HCT116 (cell line): ENCODE data around the gene GDPD5. TPM values are rescaled to one million over a fixed set of nuclear protein-coding genes. Genes with fewer than 3 reads are reported as not detected.

Experiments
- ATAC-seq: fragments of 200-7000 bp; cut with Tn5 transposase; 2 replicates; pipeline ENCODE4 v1.9.1; 2020; ENCODE audit warnings: mild to moderate bottlenecking, moderate library complexity
- BruUV-seq: library from RNA; stranded (reverse); fragments of 400-500 nt; replicated peaks from 2 replicates; lab custom pipeline; 2021; lab: Mats Ljungman, UMichigan
- CTCF ChIA-PET: fragments of 300-600 bp; sonication (Branson Sonifier 250); formaldehyde crosslinking; loops from one replicate; lab custom pipeline; 2021; ENCODE audit warnings: antibody characterized with exemption; lab: Charles Lee
- POLR2A ChIA-PET: fragments of 300-600, 350-600 bp; sonication (Branson Sonifier 250); formaldehyde crosslinking; loops from one replicate; lab custom pipeline; 2021; ENCODE audit warnings: antibody characterized with exemption; lab: Charles Lee
- RAD21 ChIA-PET, 2 experiments: fragments of 300-600 bp; sonication (Branson Sonifier 250); formaldehyde crosslinking; loops; one replicate each; lab custom pipeline; 2023; ENCODE audit warnings: low total read pairs in 2 of 2; ENCODE audit not compliant: uncharacterized antibody in 2 of 2, unreplicated experiment in 2 of 2, low non-redundant PET in 1 of 2; lab: Charles Lee
- DNase-seq: peaks from one replicate; pipeline ENCODE4 v3.0.0-alpha.2; 2010; ENCODE audit warnings: low read depth, low spot score
- H2AFZ ChIP-seq: fragments of 200-600 bp; shearing (Covaris generic), sonication (generic); 2 replicates; pipeline ENCODE4 v1.6.1; 2017; ENCODE audit warnings: low read depth, mixed run types, mixed read lengths, antibody characterized with exemption, low read length; ENCODE audit not compliant: poor library complexity, severe bottlenecking
- H3K27ac ChIP-seq: 2 replicates; pipeline ENCODE4 v1.5.1; 2012; ENCODE audit warnings: low read depth, low read length
- H3K27me3 ChIP-seq: fragments of 200-600 bp; sonication (generic); 2 replicates; pipeline ENCODE4 v1.6.1; 2016; ENCODE audit warnings: mixed run types, low read length, mixed read lengths; ENCODE audit not compliant: insufficient read depth
- H3K36me3 ChIP-seq, 2 experiments: fragments of 200-500 bp in 1 of 2; fragments of 200-600 bp in 1 of 2; sonication (Bioruptor generic) in 1 of 2; sonication (generic) in 1 of 2; 2 replicates each; pipeline versions ENCODE4 v1.5.1 to v1.6.1; 2014 to 2016; ENCODE audit warnings: low read length in 2 of 2, inconsistent platforms in 1 of 2, mixed read lengths in 1 of 2, mixed run types in 1 of 2; ENCODE audit not compliant: insufficient read depth in 2 of 2, control insufficient read depth in 1 of 2
- H3K4me1 ChIP-seq, 2 experiments: fragments of 200-600 bp in 1 of 2; sonication (generic) in 1 of 2; 2 replicates each; pipeline versions ENCODE4 v1.5.1 to v1.6.1; 2012 to 2017; ENCODE audit warnings: low read length in 2 of 2, inconsistent platforms in 1 of 2, mild to moderate bottlenecking in 1 of 2, mixed read lengths in 1 of 2, mixed run types in 1 of 2, moderate library complexity in 1 of 2; ENCODE audit not compliant: insufficient read depth in 2 of 2, control insufficient read depth in 1 of 2
- H3K4me2 ChIP-seq: fragments of 200-600 bp; sonication (generic); 2 replicates; pipeline ENCODE4 v1.6.1; 2017; ENCODE audit warnings: mixed run types, low read length, mixed read lengths
- H3K4me3 ChIP-seq, 2 experiments: fragments of 200-600 bp in 1 of 2; sonication (generic) in 1 of 2; replicated peaks in 1 of 2; 2 replicates each; pipeline ENCODE4 v1.5.1; 2011 to 2016; ENCODE audit warnings: low read length in 2 of 2, control low read depth in 1 of 2, low read depth in 1 of 2, mild to moderate bottlenecking in 1 of 2, mixed read lengths in 1 of 2, mixed run types in 1 of 2
- H3K79me2 ChIP-seq: fragments of 200-600 bp; sonication (generic); 2 replicates; pipeline ENCODE4 v1.6.1; 2017; ENCODE audit warnings: mild to moderate bottlenecking, mixed run types, low read length, moderate library complexity, mixed read lengths; ENCODE audit not compliant: insufficient read depth
- H3K9ac ChIP-seq: fragments of 200-600 bp; sonication (generic); 2 replicates; pipeline ENCODE4 v1.6.1; 2016; ENCODE audit warnings: low read length, mixed read lengths
- H3K9me2 ChIP-seq: fragments of 200-600 bp; sonication (generic), shearing (Covaris generic); 2 replicates; pipeline ENCODE4 v1.6.1; 2017; ENCODE audit warnings: mixed run types, mild to moderate bottlenecking, moderate library complexity; ENCODE audit not compliant: insufficient read depth
- H3K9me3 ChIP-seq, 2 experiments: fragments of 200-500 bp in 1 of 2; fragments of 200-600 bp in 1 of 2; sonication (Bioruptor generic) in 1 of 2; sonication (generic) in 1 of 2; 2 replicates each; pipeline ENCODE4 v1.6.1; 2014 to 2017; ENCODE audit warnings: low read length in 2 of 2, mixed read lengths in 2 of 2, inconsistent platforms in 1 of 2, low read depth in 1 of 2, mild to moderate bottlenecking in 1 of 2, mixed run types in 1 of 2, moderate library complexity in 1 of 2; ENCODE audit not compliant: control insufficient read depth in 1 of 2, insufficient read depth in 1 of 2
- H4K20me1 ChIP-seq: fragments of 200-600 bp; sonication (generic), shearing (Covaris generic); 2 replicates; pipeline ENCODE4 v1.6.1; 2017; ENCODE audit warnings: mixed run types, mild to moderate bottlenecking, moderate library complexity; ENCODE audit not compliant: insufficient read depth
- CBX3 ChIP-seq: IDR thresholded peaks from 2 replicates; pipeline ENCODE4 v1.6.1; 2012; ENCODE audit warnings: low read depth
- CEBPB ChIP-seq: IDR thresholded peaks from 2 replicates; pipeline ENCODE4 v1.6.1; 2012; ENCODE audit warnings: low read depth
- CTCF ChIP-seq, 3 experiments: fragments of 200-600 bp in 1 of 3; sonication (generic) in 1 of 3; IDR thresholded peaks in 2 of 3; conservative IDR thresholded peaks in 1 of 3; 2 replicates each; pipeline ENCODE4 v1.5.1; 2012 to 2017; ENCODE audit warnings: low read depth in 2 of 3, low read length in 2 of 3, antibody characterized with exemption in 1 of 3, borderline replicate concordance in 1 of 3, control low read depth in 1 of 3, mild to moderate bottlenecking in 1 of 3, mixed read lengths in 1 of 3, mixed run types in 1 of 3, moderate library complexity in 1 of 3; ENCODE audit not compliant: insufficient read depth in 1 of 3
- ELF1 ChIP-seq: IDR thresholded peaks from 2 replicates; pipeline ENCODE4 v1.6.1; 2012; ENCODE audit warnings: low read depth, borderline replicate concordance
- EZH2 ChIP-seq: fragments of 200-600 bp; sonication (generic); IDR thresholded peaks from 2 replicates; pipeline ENCODE4 v1.6.1; 2017; ENCODE audit warnings: antibody characterized with exemption, mixed run types
- EZH2phosphoT487 ChIP-seq: fragments of 200-600 bp; IDR thresholded peaks from 2 replicates; pipeline ENCODE4 v1.6.1; 2018; ENCODE audit warnings: antibody characterized with exemption, borderline replicate concordance
- JUND ChIP-seq: IDR thresholded peaks from 2 replicates; pipeline ENCODE4 v1.6.1; 2012
- POLR2A ChIP-seq: IDR thresholded peaks from 2 replicates; pipeline ENCODE4 v1.7.0; 2011; ENCODE audit warnings: borderline replicate concordance; ENCODE audit not compliant: insufficient read depth, insufficient read length; ENCODE audit errors: extremely low read depth
- POLR2AphosphoS5 ChIP-seq: IDR thresholded peaks from 2 replicates; pipeline ENCODE4 v1.6.1; 2011; ENCODE audit warnings: mild to moderate bottlenecking, low read depth, low read length, moderate library complexity
- RAD21 ChIP-seq: IDR thresholded peaks from 2 replicates; pipeline ENCODE4 v1.6.1; 2012; ENCODE audit warnings: low read depth, mild to moderate bottlenecking
- SIN3A ChIP-seq: IDR thresholded peaks from 2 replicates; pipeline ENCODE4 v1.6.1; 2012; ENCODE audit warnings: low read depth
- SRF ChIP-seq: IDR thresholded peaks from 2 replicates; pipeline ENCODE4 v1.6.1; 2012; ENCODE audit warnings: low read depth
- TCF7L2 ChIP-seq: IDR thresholded peaks from 2 replicates; pipeline ENCODE4 v1.7.0; 2011; ENCODE audit warnings: borderline replicate concordance, inconsistent platforms; ENCODE audit not compliant: insufficient read depth, insufficient read length; ENCODE audit errors: extremely low read depth
- ZBTB33 ChIP-seq: IDR thresholded peaks from 2 replicates; pipeline ENCODE4 v1.6.1; 2011; ENCODE audit warnings: mild to moderate bottlenecking, low read length, moderate library complexity; ENCODE audit not compliant: insufficient replicate concordance; ENCODE audit errors: extremely low read depth
- ZFX ChIP-seq: fragments of 450-650 bp; IDR thresholded peaks from 2 replicates; pipeline ENCODE4 v1.6.1; 2017
- ZNF274 ChIP-seq: fragments of 200-500 bp; sonication (Bioruptor generic); IDR thresholded peaks from 2 replicates; pipeline ENCODE4 v1.6.1; 2014; ENCODE audit warnings: mild to moderate bottlenecking, low read depth, low read length, inconsistent platforms
- intact Hi-C: fragments of 100-400 bp; cut with micrococcal nuclease; formaldehyde crosslinking; loops from 2 replicates; pipeline ENCODE4 v1.10.0; 2022
- total RNA-seq: library from RNA; stranded (reverse); gene quantifications from one replicate; pipeline ENCODE4 v1.2.1, GENCODE V29; 2021; ENCODE audit not compliant: unreplicated experiment

GDPD5 gene
- total RNA-seq, 1 experiment from 2014 or later, result 27.5 TPM

GRCh38 chr11:75496305-75496752 is 29.4 kb downstream of the GDPD5 start (continued):
- TF ChIP-seq ZFX (no peak), CBX3 (no peak), SIN3A (no peak), CTCF (IDR thresholded peaks at IDR 0.05 in 2 of 3, conservative IDR thresholded peaks at IDR 0.05 in 1 of 3; ENCODE audit: borderline replicate concordance in 1 of 3, insufficient read depth in 1 of 3, low read depth in 2 of 3, low read length in 2 of 3) (peak in 1 of 3 experiments; percentile 37; a peak in 2 of 6 replicates), JUND (no peak), RAD21 (peak; percentile 46; the same call in 1 of the 2 replicates), ELF1 (no peak)

- RAD21 ChIA-PET, result no interaction called here
- H3K4me3 ChIP-seq, result no peak overlapping the region
- no peak overlapping the region for H3K4me2 ChIP-seq
- TF ChIP-seq ZBTB33 (no peak), EZH2phosphoT487 (no peak), SRF (no peak), ZNF274 (no peak), CEBPB (no peak), TCF7L2 (no peak), POLR2A (no peak), EZH2 (no peak), POLR2AphosphoS5 (no peak), RAD21 (no peak)
- TF ChIP-seq, all 23 proteins: peak for 0
- BruUV-seq, result no TSS peak
- Histone ChIP-seq H3K9me3 (no peaks in the 10 kb centered on the region), H3K9me2 (no peaks in the 10 kb centered on the region), H3K27me3 (no peaks in the 10 kb centered on the region), H3K36me3 (no peaks in the 10 kb centered on the region), H3K79me2 (no peaks in the 10 kb centered on the region), H3K27ac (no peak overlapping the region), H3K4me1 (peaks cover 44 to 72% of the 10 kb centered on the region in 2 experiments), H3K9ac (no peak overlapping the region), H2AFZ (no peak overlapping the region), H4K20me1 (no peaks in the 10 kb centered on the region)
- ATAC-seq (no peak), DNase-seq (no peak)
- CTCF ChIA-PET, result no interaction called here
- intact Hi-C loops, result no loop called here
- POLR2A ChIA-PET, result no interaction called here
Observed at GRCh38 chr11:75495749-75496304, 29.9 kb downstream of the GDPD5 start.
